Gastrocnemius medialis (tissue), 4 donors: Measurements from ENCODE around the gene KLB.

Experiments used
- POLR2A ChIP-seq, 2 donors: fragments of 450-650 bp; IDR thresholded peaks; one replicate each; pipeline ENCODE4 v1.6.1; 2017; ENCODE audit warnings: antibody characterized with exemption in 2 of 2, mild to moderate bottlenecking in 2 of 2, moderate library complexity in 2 of 2
- TF ChIP-seq, protein P1 (sequence below), 5 experiments: fragments of 450-650 bp in 3 of 5; fragments of 200-600 bp in 2 of 5; sonication (generic) in 2 of 5; IDR thresholded peaks in 4 of 5; conservative IDR thresholded peaks in 1 of 5; 1 replicate in 4 of 5; 2 replicates in 1 of 5; pipeline ENCODE4 v1.5.1; 2016 to 2019; ENCODE audit warnings: antibody characterized with exemption in 5 of 5, mild to moderate bottlenecking in 3 of 5, moderate library complexity in 3 of 5

DNA sequence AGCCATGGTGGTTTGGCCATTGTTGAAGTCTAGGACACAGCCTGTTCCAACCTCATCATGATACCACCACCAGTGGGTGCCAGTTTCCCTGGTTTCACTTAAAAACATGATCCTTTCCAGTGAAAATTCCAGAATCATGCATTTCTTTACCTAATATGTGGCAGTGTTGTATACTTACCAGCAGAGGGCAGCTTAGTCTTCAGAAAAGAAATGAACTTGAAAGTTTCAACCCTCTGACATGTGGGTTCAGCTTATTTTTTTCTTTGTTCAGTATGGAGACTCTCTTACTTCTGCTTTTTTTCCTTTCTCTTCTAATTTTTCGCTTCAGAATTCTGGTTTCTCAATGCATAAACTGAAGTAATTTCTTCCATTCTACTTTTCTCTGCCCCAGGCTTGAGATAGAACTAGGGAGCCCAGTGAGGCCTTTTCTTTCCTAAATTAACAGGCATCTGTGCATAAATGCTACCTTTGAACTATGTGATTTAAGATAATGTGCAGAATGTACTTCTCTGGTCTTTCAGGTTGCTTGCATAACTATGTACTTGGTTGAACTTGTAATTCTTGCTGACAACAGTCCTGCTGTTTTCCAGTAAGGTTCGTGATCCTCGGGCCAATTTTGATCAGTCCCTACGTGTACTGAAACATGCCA lies 62.8 kb downstream of the KLB start:
- TF ChIP-seq, protein P1, sequence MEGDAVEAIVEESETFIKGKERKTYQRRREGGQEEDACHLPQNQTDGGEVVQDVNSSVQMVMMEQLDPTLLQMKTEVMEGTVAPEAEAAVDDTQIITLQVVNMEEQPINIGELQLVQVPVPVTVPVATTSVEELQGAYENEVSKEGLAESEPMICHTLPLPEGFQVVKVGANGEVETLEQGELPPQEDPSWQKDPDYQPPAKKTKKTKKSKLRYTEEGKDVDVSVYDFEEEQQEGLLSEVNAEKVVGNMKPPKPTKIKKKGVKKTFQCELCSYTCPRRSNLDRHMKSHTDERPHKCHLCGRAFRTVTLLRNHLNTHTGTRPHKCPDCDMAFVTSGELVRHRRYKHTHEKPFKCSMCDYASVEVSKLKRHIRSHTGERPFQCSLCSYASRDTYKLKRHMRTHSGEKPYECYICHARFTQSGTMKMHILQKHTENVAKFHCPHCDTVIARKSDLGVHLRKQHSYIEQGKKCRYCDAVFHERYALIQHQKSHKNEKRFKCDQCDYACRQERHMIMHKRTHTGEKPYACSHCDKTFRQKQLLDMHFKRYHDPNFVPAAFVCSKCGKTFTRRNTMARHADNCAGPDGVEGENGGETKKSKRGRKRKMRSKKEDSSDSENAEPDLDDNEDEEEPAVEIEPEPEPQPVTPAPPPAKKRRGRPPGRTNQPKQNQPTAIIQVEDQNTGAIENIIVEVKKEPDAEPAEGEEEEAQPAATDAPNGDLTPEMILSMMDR (IDR thresholded peaks at IDR 0.05 in 4 of 5, conservative IDR thresholded peaks at IDR 0.05 in 1 of 5), result peak; percentile 61 to 76 (median 68)
- no peak for TF ChIP-seq POLR2A (IDR thresholded peaks at IDR 0.05)
